ENCODE measurements around the gene PCDH9.

- TF ChIP-seq POLR2A (IDR thresholded peaks at IDR 0.05; ENCODE audit: extremely low read depth, insufficient read length) (no peak), CTCF (IDR thresholded peaks at IDR 0.05; ENCODE audit: low read depth, low read length) (no peak)
Measured at GRCh38 chr13:66440938-66441337, 789.2 kb downstream of the PCDH9 start.
